ENCODE measurements around the gene EPC2. TPM values are rescaled to one million over a fixed set of nuclear protein-coding genes. Genes with fewer than 3 reads are reported as not detected.

EPC2 gene
- total and polyA plus RNA-seq, 10 of the 15 experiments (the other 5 are each of a cell fraction or from before 2014, with no cell fraction given), result 2.0 to 16.5 (median 10.8) TPM

DNA sequence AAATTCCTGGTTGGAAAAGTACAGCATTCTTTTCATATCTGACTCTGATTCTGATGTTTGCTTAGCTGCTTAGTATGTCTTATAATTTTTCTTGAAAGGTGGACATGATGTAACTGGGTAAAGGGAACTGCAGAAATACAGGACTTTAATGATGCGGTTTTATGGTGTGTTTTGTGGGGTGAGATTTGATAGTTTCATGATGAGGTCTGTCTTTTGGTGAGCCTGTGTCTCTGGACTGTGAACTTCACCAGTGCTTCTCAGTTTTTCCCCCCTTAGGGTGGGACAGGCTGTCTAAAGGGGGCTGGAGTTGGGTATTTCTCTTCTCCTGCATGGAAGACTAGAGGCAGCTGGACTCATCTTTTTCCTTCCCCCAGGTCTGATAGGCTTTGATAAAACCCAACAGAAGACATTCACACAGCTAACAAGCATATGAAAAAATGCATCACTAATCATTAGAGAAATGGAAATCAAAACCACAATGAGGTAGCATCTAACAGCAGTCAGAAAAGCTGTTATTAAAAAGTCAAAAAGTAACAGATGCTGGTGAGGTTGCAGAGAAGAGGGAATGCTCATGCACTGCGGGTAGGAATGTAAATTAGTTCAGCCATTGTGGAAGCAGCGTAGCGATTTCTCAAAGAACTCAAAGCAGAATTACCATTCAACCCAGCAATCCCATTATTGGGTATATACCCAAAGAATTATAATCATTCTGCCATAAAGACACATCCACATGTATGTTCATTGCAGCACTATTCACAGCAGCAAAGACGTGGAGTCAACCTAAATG lies 77.6 kb downstream of the EPC2 start (continued):
- no peak for TF ChIP-seq BCL11A (IDR thresholded peaks at IDR 0.05; ENCODE audit: low read depth, low read length)
- TF ChIP-seq NBN (IDR thresholded peaks at IDR 0.05), result no peak
- TF ChIP-seq EED (IDR thresholded peaks at IDR 0.05; ENCODE audit: low read depth), result no peak
- TF ChIP-seq ATF7 (IDR thresholded peaks at IDR 0.05; ENCODE audit: low read depth), result peak; percentile 50; the same call in 1 of the 2 replicates
- TF ChIP-seq, protein P1, sequence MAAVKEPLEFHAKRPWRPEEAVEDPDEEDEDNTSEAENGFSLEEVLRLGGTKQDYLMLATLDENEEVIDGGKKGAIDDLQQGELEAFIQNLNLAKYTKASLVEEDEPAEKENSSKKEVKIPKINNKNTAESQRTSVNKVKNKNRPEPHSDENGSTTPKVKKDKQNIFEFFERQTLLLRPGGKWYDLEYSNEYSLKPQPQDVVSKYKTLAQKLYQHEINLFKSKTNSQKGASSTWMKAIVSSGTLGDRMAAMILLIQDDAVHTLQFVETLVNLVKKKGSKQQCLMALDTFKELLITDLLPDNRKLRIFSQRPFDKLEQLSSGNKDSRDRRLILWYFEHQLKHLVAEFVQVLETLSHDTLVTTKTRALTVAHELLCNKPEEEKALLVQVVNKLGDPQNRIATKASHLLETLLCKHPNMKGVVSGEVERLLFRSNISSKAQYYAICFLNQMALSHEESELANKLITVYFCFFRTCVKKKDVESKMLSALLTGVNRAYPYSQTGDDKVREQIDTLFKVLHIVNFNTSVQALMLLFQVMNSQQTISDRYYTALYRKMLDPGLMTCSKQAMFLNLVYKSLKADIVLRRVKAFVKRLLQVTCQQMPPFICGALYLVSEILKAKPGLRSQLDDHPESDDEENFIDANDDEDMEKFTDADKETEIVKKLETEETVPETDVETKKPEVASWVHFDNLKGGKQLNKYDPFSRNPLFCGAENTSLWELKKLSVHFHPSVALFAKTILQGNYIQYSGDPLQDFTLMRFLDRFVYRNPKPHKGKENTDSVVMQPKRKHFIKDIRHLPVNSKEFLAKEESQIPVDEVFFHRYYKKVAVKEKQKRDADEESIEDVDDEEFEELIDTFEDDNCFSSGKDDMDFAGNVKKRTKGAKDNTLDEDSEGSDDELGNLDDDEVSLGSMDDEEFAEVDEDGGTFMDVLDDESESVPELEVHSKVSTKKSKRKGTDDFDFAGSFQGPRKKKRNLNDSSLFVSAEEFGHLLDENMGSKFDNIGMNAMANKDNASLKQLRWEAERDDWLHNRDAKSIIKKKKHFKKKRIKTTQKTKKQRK (IDR thresholded peaks at IDR 0.05; ENCODE audit: low read depth, low read length), result no peak
- no peak for TF ChIP-seq MYC (IDR thresholded peaks at IDR 0.05; ENCODE audit: insufficient read depth, insufficient read length, insufficient replicate concordance, low read length, severe bottlenecking)
- no peak for TF ChIP-seq ZNF24 (IDR thresholded peaks at IDR 0.05)
- TF ChIP-seq TAF1 (IDR thresholded peaks at IDR 0.05; ENCODE audit: borderline replicate concordance, low read depth, low read length), result no peak
- TF ChIP-seq YBX1 (IDR thresholded peaks at IDR 0.05), result no peak
- TF ChIP-seq TCF3 (IDR thresholded peaks at IDR 0.05; ENCODE audit: borderline replicate concordance, insufficient read depth, low read depth, low read length), result no peak
- no peak for TF ChIP-seq FOXM1 (IDR thresholded peaks at IDR 0.05; ENCODE audit: low read depth, low read length)
- no peak for TF ChIP-seq ZNF217 (IDR thresholded peaks at IDR 0.05)
- TF ChIP-seq BHLHE40 (IDR thresholded peaks at IDR 0.05; ENCODE audit: borderline replicate concordance in 1 of 2, low read depth in 2 of 2, low read length in 1 of 2), result no peak
- TF ChIP-seq, protein P2, sequence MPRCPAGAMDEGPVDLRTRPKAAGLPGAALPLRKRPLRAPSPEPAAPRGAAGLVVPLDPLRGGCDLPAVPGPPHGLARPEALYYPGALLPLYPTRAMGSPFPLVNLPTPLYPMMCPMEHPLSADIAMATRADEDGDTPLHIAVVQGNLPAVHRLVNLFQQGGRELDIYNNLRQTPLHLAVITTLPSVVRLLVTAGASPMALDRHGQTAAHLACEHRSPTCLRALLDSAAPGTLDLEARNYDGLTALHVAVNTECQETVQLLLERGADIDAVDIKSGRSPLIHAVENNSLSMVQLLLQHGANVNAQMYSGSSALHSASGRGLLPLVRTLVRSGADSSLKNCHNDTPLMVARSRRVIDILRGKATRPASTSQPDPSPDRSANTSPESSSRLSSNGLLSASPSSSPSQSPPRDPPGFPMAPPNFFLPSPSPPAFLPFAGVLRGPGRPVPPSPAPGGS (IDR thresholded peaks at IDR 0.05; ENCODE audit: borderline replicate concordance, insufficient read depth, low read depth, low read length, poor library complexity, severe bottlenecking), result no peak
- TF ChIP-seq GATAD2B (conservative IDR thresholded peaks at IDR 0.05; ENCODE audit: low read depth), result no peak
